H1 (cell line): Measurements from ENCODE around the gene TRIM61. TPM values are rescaled to one million over a fixed set of nuclear protein-coding genes. Genes with fewer than 3 reads are reported as not detected.

Source experiments
- RXRA ChIP-seq: IDR thresholded peaks from 2 replicates; pipeline ENCODE4 v1.6.1; 2011; ENCODE audit warnings: low read depth, mild to moderate bottlenecking, low read length, moderate library complexity; ENCODE audit not compliant: insufficient read depth
- SUZ12 ChIP-seq: fragments of 200-600 bp; sonication (generic); IDR thresholded peaks from 2 replicates; pipeline ENCODE4 v1.6.1; 2012; ENCODE audit warnings: mild to moderate bottlenecking, inconsistent platforms, low read length, moderate library complexity, mixed read lengths
- polyA plus RNA-seq, 7 experiments: library from polyadenylated mRNA; depleted of rRNA in 3 of 7; stranded (reverse) in 5 of 7; unstranded in 2 of 7; fragments of >200 nt in 5 of 7; fragments of 200-250 nt in 2 of 7; gene quantifications; 1 replicate in 5 of 7; 2 replicates in 1 of 7; 4 replicates in 1 of 7; pipeline versions ENCODE4 v1.2.1 to v1.2.3, GENCODE V29; 2011 to 2013; ENCODE audit warnings: missing spikeins in 2 of 7, mixed read lengths in 2 of 7
- total RNA-seq: library from RNA; stranded (reverse); fragmentation: NEBNext Ultra II Directional; extraction: Animal tissue kit (Norgen Biotek cat#: 25700); gene quantifications from 2 replicates; pipeline ENCODE4 v1.2.1, GENCODE V29; 2021

Gene TRIM61
- total and polyA plus RNA-seq, 2 of the 8 experiments (the other 6 are each of a cell fraction or from before 2014, with no cell fraction given), result 0.18 to 5.0 TPM

- TF ChIP-seq RXRA (no peak), SUZ12 (no peak)
Observed at GRCh38 chr4:165013691-165014090, 36.2 kb upstream of the TRIM61 start (continued).
